GM21717 (cell line): ENCODE results near the gene RCAN3.
"Not testable (repeated sequence)": the region's sequence is repeated elsewhere in the genome, so short reads cannot be mapped to it uniquely, and the experiment has no call there.

Experiments used
- ATAC-seq: cut with Tn5 transposase; IDR thresholded peaks from one replicate; pipeline ENCODE4 v1.9.1; 2021; ENCODE audit warnings: mild to moderate bottlenecking, moderate library complexity; ENCODE audit not compliant: unreplicated experiment

RCAN3 gene

DNA sequence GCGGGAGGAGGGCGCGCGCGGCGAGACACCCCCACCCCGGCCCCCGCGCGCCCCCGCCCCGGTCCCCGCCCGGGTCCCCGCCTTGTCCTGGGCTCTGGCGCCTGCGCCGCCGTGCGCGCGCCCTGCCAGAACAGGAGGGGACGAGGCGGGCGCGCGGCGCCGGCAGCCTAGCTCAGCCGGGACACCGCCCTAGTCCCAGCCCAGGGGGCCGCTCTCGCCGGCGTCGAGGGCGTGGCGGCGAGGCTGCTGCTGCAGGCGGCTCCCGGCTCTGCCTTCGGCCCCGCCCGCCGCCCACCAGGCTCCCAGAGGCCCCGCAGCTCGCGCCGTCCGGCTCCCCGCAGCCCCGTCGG, at the start of gene RCAN3:
TSS of gene RCAN3 (plus strand) at position 128 of the 350 bp plus-strand sequence. CDS start 11,537 bp downstream, outside the sequence.
- ATAC-seq: no peak

DNA sequence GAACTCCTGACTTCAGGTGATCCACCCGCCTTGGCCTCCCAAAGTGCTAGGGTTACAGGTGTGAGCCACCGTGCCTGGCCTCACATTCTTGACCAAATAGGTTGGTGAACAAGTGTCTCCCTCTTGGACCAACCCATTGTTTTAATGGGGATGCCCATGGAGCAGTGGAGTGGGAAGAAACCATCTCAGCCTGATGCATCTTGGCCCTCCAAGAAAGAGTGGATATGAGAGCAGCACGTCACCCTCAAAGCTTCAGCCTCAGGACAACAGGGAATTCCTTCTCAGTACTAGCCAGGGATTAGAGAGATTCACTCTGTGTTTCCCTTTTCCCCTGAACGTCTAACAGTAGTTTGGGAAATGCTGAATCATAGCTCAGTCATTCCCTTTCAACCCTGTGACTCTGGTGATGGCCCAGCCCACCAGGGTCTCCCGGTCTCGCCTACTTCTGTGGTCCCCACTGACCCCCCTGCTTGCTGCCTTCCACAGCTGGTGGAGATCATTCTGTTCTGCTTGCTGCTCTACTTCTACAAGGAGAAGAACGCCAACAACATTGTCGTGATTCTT, 49.6 kb upstream of the RCAN3 start:
- ATAC-seq: no peak

GRCh38 chr1:24454673-24455072, 48.0 kb upstream of the RCAN3 start:
- no peak for ATAC-seq

DNA sequence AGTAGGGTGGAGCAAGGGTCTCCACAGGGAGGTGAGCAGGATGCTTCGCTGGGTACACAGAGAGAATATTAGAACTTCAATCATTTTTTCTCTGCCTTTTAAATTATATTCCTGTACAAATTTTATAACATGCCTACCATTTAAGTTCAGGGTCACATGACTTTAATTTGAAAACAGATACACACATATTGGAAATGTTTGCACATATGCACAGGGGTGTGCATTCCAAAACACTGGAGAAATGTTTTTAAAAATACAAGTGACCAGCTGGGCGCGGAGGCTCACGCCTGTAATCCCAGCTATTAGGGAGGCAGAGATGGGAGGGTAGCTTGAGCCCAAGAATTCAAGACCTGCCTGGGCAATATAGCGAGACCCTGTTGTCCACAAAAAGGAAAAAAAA, 47.4 kb upstream of the RCAN3 start:
- no peak for ATAC-seq

DNA sequence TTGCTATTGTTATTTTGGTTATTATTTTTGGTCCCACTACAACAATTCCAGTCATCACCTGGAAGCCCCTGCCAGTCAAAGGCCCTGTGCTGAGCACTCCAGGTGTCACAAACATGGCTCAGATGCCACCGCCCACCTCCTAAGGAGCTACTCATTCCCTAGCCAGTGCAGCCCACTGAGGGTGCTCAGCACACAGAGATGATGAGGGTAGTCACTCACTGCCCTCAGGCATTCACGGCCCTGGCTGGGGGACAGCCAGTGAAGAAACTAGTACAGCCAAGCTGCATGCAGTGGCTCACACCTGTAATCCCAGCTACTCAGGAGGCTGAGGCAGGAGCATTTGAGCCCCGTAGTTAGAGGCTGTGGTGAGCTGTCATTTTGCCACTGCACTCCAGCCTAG, 44.8 kb upstream of the RCAN3 start:
- ATAC-seq: no peak

- no peak for ATAC-seq
Observed at GRCh38 chr1:24459551-24460266, 42.9 kb upstream of the RCAN3 start.

DNA sequence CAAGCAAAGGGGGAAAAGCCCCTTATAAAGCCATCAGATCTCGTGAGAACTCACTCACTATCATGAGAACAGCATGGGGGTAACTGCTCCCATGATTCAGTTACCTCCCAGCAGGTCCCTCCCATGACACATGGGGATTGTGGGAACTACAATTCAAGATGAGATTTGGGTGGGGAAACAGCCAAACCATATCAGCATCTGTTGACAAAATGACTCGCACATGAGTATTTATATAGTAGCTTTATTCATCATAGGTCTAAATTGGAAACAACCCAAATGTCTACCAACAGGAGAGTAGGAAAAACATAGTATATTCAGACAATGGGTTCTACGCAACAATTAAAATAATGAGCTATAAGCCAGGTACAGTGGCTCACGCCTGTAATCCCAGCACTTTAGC, 40.5 kb upstream of the RCAN3 start:
- ATAC-seq: not testable (repeated sequence)

GRCh38 chr1:24463776-24464735, 38.6 kb upstream of the RCAN3 start:
- ATAC-seq: no peak

DNA sequence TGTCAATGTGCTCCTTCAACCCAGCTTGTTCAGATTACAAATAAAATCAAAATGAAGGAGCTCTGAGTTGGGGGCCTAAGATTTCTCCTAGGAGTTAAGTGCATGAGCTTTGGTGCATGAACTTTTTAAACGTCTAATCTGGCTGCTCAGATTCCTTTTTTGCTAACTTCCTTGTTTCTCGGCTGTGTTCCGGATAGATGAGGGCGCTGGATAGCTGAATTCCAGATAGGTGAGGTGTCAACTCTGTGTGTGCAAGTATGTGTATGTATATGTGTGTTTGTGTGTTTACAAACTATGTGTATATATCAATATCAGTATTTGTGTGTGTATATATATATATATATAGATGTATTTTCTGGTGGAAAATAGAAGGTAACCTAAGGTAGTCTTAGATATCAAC, 37.5 kb upstream of the RCAN3 start:
- no peak for ATAC-seq

- ATAC-seq: no peak
Observed at GRCh38 chr1:24465638-24466037, 37.0 kb upstream of the RCAN3 start.

DNA sequence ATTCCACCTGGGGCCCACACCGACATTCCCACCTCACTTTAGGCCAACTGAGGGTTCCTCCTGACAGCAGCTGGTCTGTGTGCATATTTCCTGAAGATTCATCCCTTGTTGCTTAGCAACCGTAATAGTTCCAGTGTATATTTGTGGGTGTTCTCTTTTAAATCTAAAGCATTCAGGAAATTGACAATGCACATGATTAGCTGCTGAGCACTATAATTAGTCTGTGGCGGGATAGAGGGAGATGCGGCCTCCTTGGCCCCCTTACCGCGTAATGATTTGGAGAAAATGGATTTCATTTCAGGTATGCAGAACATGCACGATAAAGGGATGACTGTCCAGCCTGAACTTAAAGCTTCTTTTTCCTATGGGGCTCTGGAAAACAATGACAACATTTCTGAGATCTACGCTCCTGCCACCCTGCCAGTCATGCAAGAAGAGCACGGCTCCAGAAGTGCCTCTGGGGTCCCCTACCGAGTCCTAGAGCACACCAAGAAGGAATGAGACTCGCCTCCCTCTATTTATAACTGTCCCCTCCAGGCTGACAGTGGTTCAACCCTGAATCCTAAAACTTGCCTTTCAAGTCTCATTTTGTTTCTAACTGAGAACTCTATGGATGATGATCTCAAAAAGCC, 33.8 kb upstream of the RCAN3 start:
- no peak for ATAC-seq

DNA sequence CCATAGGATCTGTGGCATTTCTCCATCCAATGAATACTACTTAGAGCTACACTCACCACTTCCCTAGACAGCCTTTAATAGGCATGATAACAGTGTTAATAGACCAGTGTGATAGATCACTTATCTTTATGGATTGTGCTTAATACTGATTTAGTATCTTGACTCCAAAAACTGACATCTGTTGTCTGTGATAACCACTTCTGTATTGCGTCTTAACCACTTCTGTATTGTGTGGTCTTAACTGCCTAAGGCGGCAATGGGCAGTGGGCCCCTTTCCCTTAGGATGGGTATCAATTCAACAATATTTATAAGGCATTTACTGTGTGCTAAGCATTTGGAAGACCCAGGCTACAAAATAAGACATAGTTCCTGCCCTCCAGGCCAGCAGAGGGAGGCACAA, 32.0 kb upstream of the RCAN3 start:
- ATAC-seq: no peak

DNA sequence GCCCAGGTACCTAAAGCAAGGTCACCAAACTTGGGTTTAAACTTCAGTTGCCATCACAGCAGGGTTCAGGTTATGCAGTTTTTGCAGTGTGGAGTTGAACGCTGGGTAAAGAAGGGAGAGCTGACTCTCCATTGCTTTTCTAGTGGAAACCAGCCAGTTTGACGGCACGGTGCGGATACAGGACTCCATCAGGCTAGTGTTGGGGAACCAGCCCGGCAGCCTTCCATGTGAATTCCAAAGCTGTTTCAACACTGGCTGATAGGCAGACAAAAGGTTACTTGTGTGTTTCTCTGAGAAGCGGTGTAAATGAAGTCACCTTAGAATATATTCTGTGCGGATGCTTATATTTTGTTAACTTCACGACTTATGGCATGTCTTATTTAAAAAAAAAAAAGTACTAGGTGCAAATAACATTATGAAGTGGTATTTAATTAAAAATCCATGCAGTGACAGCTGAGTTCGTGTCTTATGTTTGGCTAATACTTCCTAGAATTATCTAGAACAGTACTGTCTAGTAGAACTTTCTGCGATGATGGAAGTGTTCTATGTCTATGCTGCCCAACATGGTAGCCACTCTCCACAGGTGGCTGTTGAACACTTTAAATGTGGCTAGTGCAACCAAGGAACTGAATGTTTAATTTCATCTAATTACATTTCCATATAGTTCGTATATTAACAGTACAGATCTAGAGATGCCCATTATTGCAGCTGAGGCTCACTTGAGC, 29.9 kb upstream of the RCAN3 start:
- no peak for ATAC-seq

DNA sequence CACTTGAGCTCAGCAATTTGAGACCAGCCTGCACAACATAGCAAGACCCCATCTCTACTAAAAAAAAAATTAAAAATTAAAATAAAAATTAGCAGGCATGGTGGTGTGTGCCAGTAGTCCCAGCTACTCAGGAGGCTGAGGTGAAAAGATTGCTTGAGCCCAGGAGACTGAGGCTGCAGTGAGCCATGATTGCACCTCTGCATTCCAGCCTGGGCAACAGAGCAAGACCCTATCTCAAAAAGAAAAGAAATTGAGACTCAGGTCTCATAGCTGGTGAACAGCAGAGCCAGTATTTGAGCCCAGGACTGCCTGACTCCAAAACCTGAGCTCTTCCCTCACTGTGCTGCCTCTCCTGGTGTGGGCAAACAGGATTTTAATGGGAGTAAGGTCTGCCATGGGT, 28.4 kb upstream of the RCAN3 start:
- ATAC-seq: no peak

DNA sequence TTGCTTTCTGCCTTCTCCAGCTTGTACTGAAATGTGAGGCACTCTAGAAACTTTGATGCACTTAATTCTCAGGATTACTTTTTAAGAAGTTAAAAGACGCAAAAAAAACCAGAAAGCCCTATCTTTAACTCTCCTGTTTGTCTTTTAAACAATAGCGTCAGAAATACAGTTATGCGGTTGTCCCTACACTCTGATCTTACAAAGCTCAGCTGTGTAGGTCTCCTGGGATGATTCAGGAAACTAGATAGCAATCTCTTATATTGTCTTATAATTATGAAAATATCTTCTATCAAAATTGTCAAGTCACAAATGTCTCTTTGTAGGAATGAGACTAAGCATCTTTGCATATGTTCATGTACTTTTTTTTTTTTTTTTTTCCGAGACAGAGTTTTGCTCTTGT, 26.9 kb upstream of the RCAN3 start:
- ATAC-seq: no peak

GRCh38 chr1:24476571-24476970, 26.1 kb upstream of the RCAN3 start:
- no peak for ATAC-seq

- ATAC-seq: no peak
Observed at GRCh38 chr1:24477309-24477708, 25.3 kb upstream of the RCAN3 start.

GRCh38 chr1:24481101-24481500, 21.5 kb upstream of the RCAN3 start:
- no peak for ATAC-seq

GRCh38 chr1:24481843-24482610, 20.6 kb upstream of the RCAN3 start:
- ATAC-seq: no peak

DNA sequence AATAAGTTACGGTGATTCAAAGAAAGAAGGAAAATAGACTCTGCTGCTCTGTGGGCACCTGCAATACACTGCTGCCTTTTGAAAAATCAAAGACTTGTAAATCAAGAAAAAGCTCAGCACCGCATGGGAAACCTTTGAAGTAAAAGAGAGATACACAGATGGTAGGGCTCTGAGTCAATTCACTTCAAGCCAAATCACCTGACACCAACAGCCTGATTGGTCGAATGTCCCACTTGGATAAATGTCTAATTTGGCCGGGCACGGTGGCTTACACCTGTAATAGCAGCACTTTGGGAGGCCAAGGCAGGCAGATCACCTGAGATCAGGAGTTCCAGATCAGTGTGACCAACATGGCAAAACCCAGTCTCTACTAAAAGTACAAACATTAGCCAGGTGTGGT, 19.2 kb upstream of the RCAN3 start:
- ATAC-seq: no peak
